GM12892 (cell line): ENCODE data around the gene CELF2.

Experiments
- POLR2A ChIP-seq: IDR thresholded peaks from 2 replicates; pipeline ENCODE4 v1.6.1; 2011; ENCODE audit warnings: low read depth, low read length, control low read depth
- POLR2AphosphoS5 ChIP-seq: IDR thresholded peaks from 2 replicates; pipeline ENCODE4 v1.6.1; 2011; ENCODE audit warnings: low read depth, low read length, control low read depth
- TAF1 ChIP-seq: IDR thresholded peaks from 2 replicates; pipeline ENCODE4 v1.6.1; 2011; ENCODE audit warnings: low read depth, mild to moderate bottlenecking, control low read depth, low read length, borderline replicate concordance

DNA sequence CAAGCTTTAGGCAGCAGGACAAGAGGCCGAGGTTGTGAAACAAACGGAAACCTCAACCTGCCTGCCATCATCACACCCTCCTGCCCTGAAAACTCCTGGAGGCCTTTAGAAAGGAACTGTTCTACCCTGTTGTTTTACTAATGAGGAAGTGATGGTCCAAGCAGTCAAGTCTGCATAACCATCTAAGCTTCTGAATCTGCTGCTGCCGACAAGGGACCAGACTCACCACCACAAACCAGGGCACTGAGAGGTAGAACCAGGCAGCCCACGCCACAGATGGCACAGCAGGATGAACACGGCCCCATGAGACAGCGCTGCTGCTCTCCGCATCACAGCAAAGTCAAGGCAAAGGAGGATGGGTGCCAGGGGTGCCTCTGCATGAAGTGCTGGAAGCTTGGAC lies 209.4 kb downstream of the CELF2 start:
- TF ChIP-seq POLR2AphosphoS5 (peak; percentile 59), POLR2A (no peak), TAF1 (no peak)
